Calu3 (cell line): ENCODE results near the gene CC2D1A. TPM values are rescaled to one million over a fixed set of nuclear protein-coding genes. Genes with fewer than 3 reads are reported as not detected.

Experiments used
- BruUV-seq: library from RNA; stranded (reverse); fragments of 400-500 nt; replicated peaks from 2 replicates; lab custom pipeline; 2021; lab: Mats Ljungman, UMichigan
- CTCF ChIA-PET: fragments of 300-600 bp; sonication (Branson Sonifier 250); formaldehyde crosslinking; loops from one replicate; lab custom pipeline; 2022; ENCODE audit warnings: antibody characterized with exemption; lab: Charles Lee
- DNase-seq: peaks from one replicate; pipeline ENCODE4 v3.0.0; 2022
- H3K27ac Mint-ChIP-seq: one replicate; pipeline ENCODE4 v1.8.0; 2022; ENCODE audit warnings: mixed read lengths; ENCODE audit not compliant: unreplicated experiment
- H3K27me3 Mint-ChIP-seq: one replicate; pipeline ENCODE4 v1.8.0; 2022; ENCODE audit warnings: mixed read lengths; ENCODE audit not compliant: unreplicated experiment
- H3K36me3 Mint-ChIP-seq: one replicate; pipeline ENCODE4 v1.8.0; 2022; ENCODE audit warnings: mild to moderate bottlenecking, moderate library complexity, mixed read lengths; ENCODE audit not compliant: insufficient read depth, unreplicated experiment
- H3K4me1 Mint-ChIP-seq: one replicate; pipeline ENCODE4 v1.8.0; 2022; ENCODE audit warnings: mild to moderate bottlenecking, low read depth, mixed read lengths; ENCODE audit not compliant: unreplicated experiment
- H3K4me3 Mint-ChIP-seq: one replicate; pipeline ENCODE4 v1.8.0; 2022; ENCODE audit warnings: mild to moderate bottlenecking, low read depth, moderate library complexity, mixed read lengths; ENCODE audit not compliant: unreplicated experiment
- H3K9me3 Mint-ChIP-seq: one replicate; pipeline ENCODE4 v1.8.0; 2022; ENCODE audit warnings: low read depth, mixed read lengths; ENCODE audit not compliant: unreplicated experiment
- intact Hi-C: fragments of 100-400 bp; cut with micrococcal nuclease; formaldehyde crosslinking; loops from one replicate; pipeline ENCODE4 v1.10.0; 2022; ENCODE audit not compliant: unreplicated experiment
- total RNA-seq: library from RNA; stranded (reverse); gene quantifications from 2 replicates; pipeline ENCODE4 v1.2.3, GENCODE V29; 2022
- TF ChIP-seq, protein P1 (sequence below): fragments of 200-600 bp; IDR thresholded peaks from one replicate; pipeline ENCODE4 v1.8.0; 2022; ENCODE audit warnings: antibody characterized with exemption; ENCODE audit not compliant: unreplicated experiment

The CC2D1A gene
- total RNA-seq, 1 experiment from 2014 or later = 41.7 TPM

DNA sequence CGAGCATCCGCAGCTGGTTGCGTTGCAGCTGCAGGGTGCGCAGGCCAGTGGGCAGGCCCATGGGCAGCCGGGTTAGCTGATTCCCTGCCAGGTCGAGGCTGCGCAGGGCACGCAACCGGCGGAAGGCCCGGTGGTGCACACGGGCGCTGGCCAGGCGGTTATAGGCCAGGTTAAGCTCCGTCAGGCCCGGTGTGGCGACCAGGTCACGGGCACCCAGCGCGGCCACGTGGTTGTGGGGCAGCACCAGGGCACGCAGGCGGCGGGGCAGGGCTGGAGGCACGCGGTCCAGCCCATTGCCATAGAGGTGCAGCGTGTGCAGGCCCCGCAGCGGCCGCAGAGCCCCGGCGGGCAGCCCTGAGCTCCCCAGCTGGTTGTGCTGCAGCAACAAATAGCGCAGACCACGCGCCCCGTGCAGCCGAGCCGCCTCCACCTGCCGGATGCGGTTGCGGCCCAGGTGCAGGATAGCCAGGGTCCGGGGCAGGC, 27.0 kb downstream of the CC2D1A start:
- BruUV-seq = no TSS peak
- H3K4me1 Mint-ChIP-seq = peaks cover 17% of the 10 kb centered on the region
- CTCF ChIA-PET = no interaction called here
- no peak for DNase-seq
- intact Hi-C loops = no loop called here
- H3K36me3 Mint-ChIP-seq = peaks cover 19% of the 10 kb centered on the region
- no peak overlapping the region for H3K4me3 Mint-ChIP-seq
- H3K27ac Mint-ChIP-seq = no peak overlapping the region
- H3K27me3 Mint-ChIP-seq = peaks cover 33% of the 10 kb centered on the region
- TF ChIP-seq, protein P1, sequence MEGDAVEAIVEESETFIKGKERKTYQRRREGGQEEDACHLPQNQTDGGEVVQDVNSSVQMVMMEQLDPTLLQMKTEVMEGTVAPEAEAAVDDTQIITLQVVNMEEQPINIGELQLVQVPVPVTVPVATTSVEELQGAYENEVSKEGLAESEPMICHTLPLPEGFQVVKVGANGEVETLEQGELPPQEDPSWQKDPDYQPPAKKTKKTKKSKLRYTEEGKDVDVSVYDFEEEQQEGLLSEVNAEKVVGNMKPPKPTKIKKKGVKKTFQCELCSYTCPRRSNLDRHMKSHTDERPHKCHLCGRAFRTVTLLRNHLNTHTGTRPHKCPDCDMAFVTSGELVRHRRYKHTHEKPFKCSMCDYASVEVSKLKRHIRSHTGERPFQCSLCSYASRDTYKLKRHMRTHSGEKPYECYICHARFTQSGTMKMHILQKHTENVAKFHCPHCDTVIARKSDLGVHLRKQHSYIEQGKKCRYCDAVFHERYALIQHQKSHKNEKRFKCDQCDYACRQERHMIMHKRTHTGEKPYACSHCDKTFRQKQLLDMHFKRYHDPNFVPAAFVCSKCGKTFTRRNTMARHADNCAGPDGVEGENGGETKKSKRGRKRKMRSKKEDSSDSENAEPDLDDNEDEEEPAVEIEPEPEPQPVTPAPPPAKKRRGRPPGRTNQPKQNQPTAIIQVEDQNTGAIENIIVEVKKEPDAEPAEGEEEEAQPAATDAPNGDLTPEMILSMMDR = no peak
- no peaks in the 10 kb centered on the region for H3K9me3 Mint-ChIP-seq

GRCh38 chr19:13934785-13935109, 28.7 kb downstream of the CC2D1A start:
- TF ChIP-seq, protein P1 = no peak
- H3K9me3 Mint-ChIP-seq = no peaks in the 10 kb centered on the region
- intact Hi-C loops = no loop called here
- no peak overlapping the region for H3K27ac Mint-ChIP-seq
- H3K4me3 Mint-ChIP-seq = no peak overlapping the region
- no peak for DNase-seq
- CTCF ChIA-PET = no interaction called here
- H3K27me3 Mint-ChIP-seq = peaks cover 34% of the 10 kb centered on the region
- peaks cover 13% of the 10 kb centered on the region for H3K36me3 Mint-ChIP-seq
- peaks cover 17% of the 10 kb centered on the region for H3K4me1 Mint-ChIP-seq
- no TSS peak for BruUV-seq

GRCh38 chr19:13935765-13936510, 29.9 kb downstream of the CC2D1A start:
- Mint-ChIP-seq H3K4me1 (peaks cover 17% of the 10 kb centered on the region), H3K27ac (no peak overlapping the region), H3K36me3 (peaks cover 13% of the 10 kb centered on the region), H3K4me3 (no peak overlapping the region), H3K9me3 (no peaks in the 10 kb centered on the region), H3K27me3 (peaks cover 34% of the 10 kb centered on the region)
- no TSS peak for BruUV-seq
- TF ChIP-seq, protein P1 = no peak
- intact Hi-C loops = no loop called here
- DNase-seq = no peak
- CTCF ChIA-PET = interaction anchor here (0.7 kb wide), 1 partner anchor 68 kb away, joined by 4 read pairs; no protein-coding TSS in a partner anchor

- BruUV-seq = no TSS peak
- TF ChIP-seq, protein P1 = no peak
- H3K36me3 Mint-ChIP-seq = peaks cover 13% of the 10 kb centered on the region
- intact Hi-C loops = no loop called here
- H3K9me3 Mint-ChIP-seq = no peaks in the 10 kb centered on the region
- H3K27ac Mint-ChIP-seq = no peak overlapping the region
- H3K27me3 Mint-ChIP-seq = peaks cover 34% of the 10 kb centered on the region
- peaks cover 17% of the 10 kb centered on the region for H3K4me1 Mint-ChIP-seq
- no peak overlapping the region for H3K4me3 Mint-ChIP-seq
- DNase-seq = no peak
- CTCF ChIA-PET = no interaction called here
Observed at GRCh38 chr19:13937479-13938300, 31.7 kb downstream of the CC2D1A start.
